Psoas muscle (tissue), 8 donors: ENCODE measurements around the gene GNGT2. TPM values are rescaled to one million over a fixed set of nuclear protein-coding genes. Genes with fewer than 3 reads are reported as not detected.

ENCODE experiments used
- ATAC-seq, 4 donors: fragments of 200-7000 bp; cut with Tn5 transposase; one replicate each; pipeline ENCODE4 v1.9.1; 2020; ENCODE audit warnings: moderate library complexity in 3 of 4, mild to moderate bottlenecking in 2 of 4
- DNase-seq, 2 donors: peaks; one replicate each; pipeline ENCODE4 v3.0.0-alpha.2; 2020
- H3K27ac ChIP-seq: fragments of 200-600 bp; one replicate; pipeline ENCODE4 v1.8.0; 2022
- H3K27me3 ChIP-seq, 3 donors: fragments of 200-600 bp in 1 of 3; one replicate each; pipeline versions ENCODE4 v1.6.1 to v1.8.0; 2013 to 2022; ENCODE audit warnings: low read length in 2 of 3, mild to moderate bottlenecking in 2 of 3, moderate library complexity in 1 of 3; ENCODE audit not compliant: insufficient read depth in 3 of 3
- H3K36me3 ChIP-seq, 2 donors: fragments of 200-600 bp in 1 of 2; one replicate each; pipeline versions ENCODE4 v1.6.1 to v1.8.0; 2013 to 2022; ENCODE audit warnings: low read depth in 1 of 2, mild to moderate bottlenecking in 1 of 2, moderate library complexity in 1 of 2; ENCODE audit not compliant: insufficient read depth in 1 of 2
- H3K4me1 ChIP-seq: fragments of 200-600 bp; one replicate; pipeline ENCODE4 v1.8.0; 2022
- H3K4me3 ChIP-seq: fragments of 200-600 bp; one replicate; pipeline ENCODE4 v1.8.0; 2022; ENCODE audit warnings: mild to moderate bottlenecking
- H3K9me3 ChIP-seq: fragments of 200-600 bp; one replicate; pipeline ENCODE4 v1.8.0; 2022
- WGBS, 3 donors: extraction: QIAGEN DNeasy Blood & Tissue Kit; methylation state at CpG; one replicate each; pipeline versions ENCODE4 v1.1.6 to v1.1.7; 2013; 5-methylcytosine and 5-hydroxymethylcytosine counted together
- intact Hi-C, 2 donors: fragments of 100-400 bp; cut with DNase I; formaldehyde crosslinking; loops; one replicate each; pipeline versions ENCODE4 v1.11.0 to v1.14.2; 2022
- polyA plus RNA-seq, 3 donors: library from polyadenylated mRNA; stranded (reverse); fragments of 200-250 nt; gene quantifications; one replicate each; pipeline ENCODE4 v1.2.3, GENCODE V29; 2013
- total RNA-seq, 4 donors: library from RNA; stranded (reverse); fragmentation: NEBNext Ultra II Directional in 2 of 4; extraction: Animal tissue kit (Norgen Biotek cat#: 25700) in 2 of 4; gene quantifications; one replicate each; pipeline versions ENCODE4 v1.2.1 to v1.2.4, GENCODE V29; 2021 to 2023
- TF ChIP-seq, protein P1 (sequence below): fragments of 200-600 bp; IDR thresholded peaks from one replicate; pipeline ENCODE4 v1.8.0; 2022; ENCODE audit warnings: antibody characterized with exemption
- donor health status: healthy with polysubstance abuse.
- donor health status: DM: no; HTN: no; CAD: no; lungs with moderate emphysema.
- donor health status: Bipolar disorder and iron deficiency.
- donor health status: healthy.
- donor health status: DM: yes; HTN: yes; CAD: no.
- donor health status: DM: no; HTN: no; CAD: no.
- donor health status: DM: no; HTN: no; CAD: no.
- donor health status: DM: yes; HTN: yes; CAD: no.

Gene GNGT2
- total and polyA plus RNA-seq, 7 donors: 0.32 to 2.0 (median 0.57) TPM

DNA sequence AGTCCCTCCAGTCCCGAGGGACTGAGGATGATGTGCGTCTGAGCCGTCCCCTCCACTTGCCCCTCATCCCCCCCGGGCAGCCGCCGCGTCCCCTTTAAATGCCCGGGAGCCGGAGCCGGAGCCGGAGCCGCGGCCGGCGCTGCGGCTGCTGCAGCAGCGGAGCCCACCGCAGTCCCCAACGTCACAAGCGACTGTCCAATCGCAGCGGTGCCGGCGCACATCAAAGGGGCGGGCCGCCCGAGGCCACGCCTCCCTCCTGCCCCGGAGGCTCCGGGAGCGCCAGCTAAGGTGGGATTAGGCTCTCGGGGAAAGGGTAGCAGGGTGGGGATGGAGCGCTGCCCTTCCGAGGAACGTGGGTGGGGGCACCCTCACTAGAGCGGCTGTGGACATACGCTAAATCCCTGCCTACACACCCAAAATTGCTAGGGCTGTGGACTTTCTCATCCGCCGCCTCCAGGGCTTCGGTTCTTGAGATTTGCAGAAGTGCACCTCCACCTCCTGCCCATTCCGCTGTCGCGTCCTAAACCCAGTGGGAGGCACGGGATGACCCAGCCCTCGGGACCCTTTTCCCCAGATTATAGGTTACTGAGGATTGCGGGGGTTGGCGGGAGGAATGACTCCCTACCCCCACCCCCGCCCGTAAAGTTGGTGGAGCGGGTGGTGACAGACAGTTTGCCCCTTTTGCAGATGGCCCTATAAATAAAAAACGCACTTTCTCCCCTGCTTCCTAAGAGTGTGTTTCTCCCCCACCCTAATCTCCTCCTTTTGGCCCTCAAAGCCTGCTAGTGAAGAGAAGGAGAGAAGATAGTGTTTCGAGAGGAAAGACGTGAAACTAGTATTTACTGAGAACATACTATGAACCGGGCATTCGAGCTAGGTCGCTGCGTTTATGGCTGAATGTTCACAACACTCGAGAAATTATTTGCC lies 20.5 kb upstream of the GNGT2 start, which contains the start of gene PHOSPHO1:
TSS of gene PHOSPHO1 (minus strand) at position 152 of the 927 bp plus-strand sequence. CDS start 4,096 bp downstream, outside the sequence.
- peak; percentile 82 to 91 for DNase-seq
- Histone ChIP-seq H3K36me3 (no peaks in the 10 kb centered on the region), H3K4me1 (peaks cover 3% of the 10 kb centered on the region), H3K9me3 (no peaks in the 10 kb centered on the region), H3K4me3 (peak within 1 kb of the TSS; percentile 68), H3K27ac (no peak within 1 kb of the TSS), H3K27me3 (no peaks in the 10 kb centered on the region)
- TF ChIP-seq, protein P1, sequence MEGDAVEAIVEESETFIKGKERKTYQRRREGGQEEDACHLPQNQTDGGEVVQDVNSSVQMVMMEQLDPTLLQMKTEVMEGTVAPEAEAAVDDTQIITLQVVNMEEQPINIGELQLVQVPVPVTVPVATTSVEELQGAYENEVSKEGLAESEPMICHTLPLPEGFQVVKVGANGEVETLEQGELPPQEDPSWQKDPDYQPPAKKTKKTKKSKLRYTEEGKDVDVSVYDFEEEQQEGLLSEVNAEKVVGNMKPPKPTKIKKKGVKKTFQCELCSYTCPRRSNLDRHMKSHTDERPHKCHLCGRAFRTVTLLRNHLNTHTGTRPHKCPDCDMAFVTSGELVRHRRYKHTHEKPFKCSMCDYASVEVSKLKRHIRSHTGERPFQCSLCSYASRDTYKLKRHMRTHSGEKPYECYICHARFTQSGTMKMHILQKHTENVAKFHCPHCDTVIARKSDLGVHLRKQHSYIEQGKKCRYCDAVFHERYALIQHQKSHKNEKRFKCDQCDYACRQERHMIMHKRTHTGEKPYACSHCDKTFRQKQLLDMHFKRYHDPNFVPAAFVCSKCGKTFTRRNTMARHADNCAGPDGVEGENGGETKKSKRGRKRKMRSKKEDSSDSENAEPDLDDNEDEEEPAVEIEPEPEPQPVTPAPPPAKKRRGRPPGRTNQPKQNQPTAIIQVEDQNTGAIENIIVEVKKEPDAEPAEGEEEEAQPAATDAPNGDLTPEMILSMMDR: no peak
- intact Hi-C loops: no loop called here
- peak; percentile 93 to 98 (median 96) for ATAC-seq
- WGBS, 3 donors: 3 to 4% (median 3%) methylated on average over 47 to 58 of the region's 58 CpGs

DNA sequence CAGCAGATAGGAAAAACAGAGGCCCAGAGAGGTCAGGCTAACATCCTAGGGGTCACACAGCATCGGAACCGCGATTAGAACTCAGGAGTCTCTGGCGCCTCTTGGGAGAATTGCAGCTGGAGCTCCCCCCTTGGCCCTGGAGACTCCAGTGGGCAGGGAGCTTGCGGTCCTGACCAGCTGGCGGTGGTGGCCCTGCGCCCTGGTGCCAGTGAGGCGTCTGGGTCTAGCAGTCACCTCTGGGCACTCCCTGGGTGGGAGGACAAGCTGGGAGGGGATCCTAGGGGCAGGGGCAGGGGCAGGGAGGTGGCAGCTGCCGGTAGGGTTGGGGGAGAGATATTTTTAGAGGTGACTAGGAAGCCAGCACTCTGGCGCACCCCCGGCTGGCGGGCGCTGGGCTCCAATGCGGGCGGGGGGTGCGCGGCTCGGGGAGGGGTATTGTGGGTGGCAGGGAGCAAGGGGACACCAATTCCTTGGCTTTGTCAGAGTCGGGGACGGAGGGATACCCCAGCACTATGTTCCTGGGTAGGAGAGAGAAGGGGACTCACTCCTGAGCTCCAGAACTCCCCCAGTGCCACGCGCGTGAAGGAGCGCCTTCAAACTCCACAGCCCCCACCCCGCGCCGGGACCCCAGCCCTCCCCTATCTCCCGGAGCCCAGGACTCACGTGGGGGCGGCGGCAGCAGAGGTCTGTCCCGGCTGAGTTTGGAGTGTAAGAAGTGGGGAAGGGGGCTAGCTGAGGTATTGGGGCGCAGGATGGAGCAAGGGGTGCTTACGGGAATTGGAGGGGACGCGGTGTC lies 19.6 kb upstream of the GNGT2 start:
- peak; percentile 11 to 79 (median 58) for ATAC-seq
- DNase-seq: peak in 1 of 2 donors; percentile 73
- WGBS, 3 donors: 1 to 3% (median 3%) methylated on average over 28 to 36 of the region's 36 CpGs

DNA sequence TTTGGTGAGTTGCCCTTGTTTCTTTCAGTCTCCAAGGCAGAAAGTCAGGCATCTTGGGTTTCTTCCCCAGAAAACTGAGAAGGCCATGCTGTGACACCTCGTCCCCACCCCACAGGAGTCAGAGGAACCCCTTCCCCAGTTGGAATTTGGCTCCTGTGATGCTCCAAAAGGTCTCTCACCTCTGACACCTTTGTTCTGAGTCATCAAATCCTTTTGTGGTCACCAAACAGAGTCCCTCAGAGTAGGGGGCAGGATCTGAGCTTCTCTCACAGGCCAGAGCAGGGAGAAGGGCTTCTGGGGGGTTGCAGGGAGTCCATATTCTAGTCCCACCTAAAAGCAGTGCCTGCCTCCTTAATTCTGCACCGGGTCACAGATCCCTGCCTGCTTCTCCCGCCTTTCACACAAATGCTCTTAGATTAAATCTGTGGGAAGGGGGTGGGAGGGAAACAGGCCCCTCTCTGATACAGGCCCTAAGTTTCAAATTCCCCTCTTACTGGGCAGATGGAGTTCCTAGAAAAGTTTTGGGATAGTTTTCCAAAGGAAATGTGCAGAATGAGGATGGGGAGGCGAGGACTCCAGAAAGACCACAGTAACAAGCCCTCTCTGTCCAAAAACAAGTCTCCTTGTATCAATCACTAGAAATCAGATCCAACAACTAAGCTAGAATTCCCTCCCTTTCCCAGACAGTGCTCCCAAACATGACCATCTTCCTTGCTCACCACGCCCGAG lies 18.9 kb upstream of the GNGT2 start:
- Histone ChIP-seq H3K36me3 (no peaks in the 10 kb centered on the region), H3K9me3 (no peaks in the 10 kb centered on the region), H3K4me1 (peaks cover 3% of the 10 kb centered on the region), H3K27me3 (peaks cover 0 to 13% (median 10%) of the 10 kb centered on the region in 3 donors), H3K4me3 (peak overlapping the region; percentile 68), H3K27ac (no peak overlapping the region)
- WGBS, 3 donors: 47 to 58% (median 57%) methylated on average over 6 of the region's 6 CpGs
- intact Hi-C loops: loop anchor here (5.0 kb wide), 2 partner anchors 37 to 63 kb away; no protein-coding TSS in a partner anchor
- TF ChIP-seq, protein P1: no peak
- no peak for ATAC-seq
- no peak for DNase-seq

More for the DNA sequence above, 19.6 kb upstream of the GNGT2 start:
- intact Hi-C loops: loop anchor here (5.0 kb wide), 2 partner anchors 38 to 62 kb away; no protein-coding TSS in a partner anchor
- peaks cover 0 to 5% (median 2%) of the 10 kb centered on the region in 3 donors for H3K27me3 ChIP-seq
- H3K4me1 ChIP-seq: peaks cover 3% of the 10 kb centered on the region
- no peaks in the 10 kb centered on the region for H3K36me3 ChIP-seq
- TF ChIP-seq, protein P1: no peak
- no peak overlapping the region for H3K27ac ChIP-seq
- H3K9me3 ChIP-seq: no peaks in the 10 kb centered on the region
- peak overlapping the region; percentile 68 for H3K4me3 ChIP-seq
